Inflammatory macrophage treated with lipopolysaccharide for 1 hour (primary cell): ENCODE measurements around the gene PPP2R3C.
"Not testable (repeated sequence)": the region's sequence is repeated elsewhere in the genome, so short reads cannot be mapped to it uniquely, and the experiment has no call there.

Source experiments
- DNase-seq, 2 donors: peaks; one replicate each; pipeline ENCODE4 v3.0.0-alpha.2; 2020 to 2022

Gene PPP2R3C

DNA sequence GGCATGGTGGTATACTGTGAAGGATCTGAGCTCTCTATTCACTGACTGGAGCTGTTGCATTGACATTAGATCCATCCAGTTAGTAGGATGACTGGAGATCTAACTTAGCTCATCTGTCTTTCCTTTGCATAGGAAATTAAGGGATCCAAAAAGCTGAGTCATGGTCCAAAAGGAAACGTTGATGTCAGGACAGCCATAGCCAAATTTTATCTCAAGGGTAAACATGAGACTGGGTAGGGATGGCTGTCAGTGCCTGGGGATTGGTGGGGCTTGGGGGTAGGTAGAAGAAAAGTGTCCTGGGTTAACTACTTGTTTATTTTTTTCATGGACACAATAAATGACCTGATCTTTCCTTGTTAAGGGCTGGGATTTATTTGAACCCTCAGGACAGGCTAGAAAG is 71.1 kb downstream of the PPP2R3C start:
- peak in 1 of 2 donors; percentile 12 for DNase-seq

GRCh38 chr14:35047976-35048513 is 73.7 kb downstream of the PPP2R3C start:
- DNase-seq, result no peak

- no peak for DNase-seq
Observed at GRCh38 chr14:35046751-35047536, 74.8 kb downstream of the PPP2R3C start.

DNA sequence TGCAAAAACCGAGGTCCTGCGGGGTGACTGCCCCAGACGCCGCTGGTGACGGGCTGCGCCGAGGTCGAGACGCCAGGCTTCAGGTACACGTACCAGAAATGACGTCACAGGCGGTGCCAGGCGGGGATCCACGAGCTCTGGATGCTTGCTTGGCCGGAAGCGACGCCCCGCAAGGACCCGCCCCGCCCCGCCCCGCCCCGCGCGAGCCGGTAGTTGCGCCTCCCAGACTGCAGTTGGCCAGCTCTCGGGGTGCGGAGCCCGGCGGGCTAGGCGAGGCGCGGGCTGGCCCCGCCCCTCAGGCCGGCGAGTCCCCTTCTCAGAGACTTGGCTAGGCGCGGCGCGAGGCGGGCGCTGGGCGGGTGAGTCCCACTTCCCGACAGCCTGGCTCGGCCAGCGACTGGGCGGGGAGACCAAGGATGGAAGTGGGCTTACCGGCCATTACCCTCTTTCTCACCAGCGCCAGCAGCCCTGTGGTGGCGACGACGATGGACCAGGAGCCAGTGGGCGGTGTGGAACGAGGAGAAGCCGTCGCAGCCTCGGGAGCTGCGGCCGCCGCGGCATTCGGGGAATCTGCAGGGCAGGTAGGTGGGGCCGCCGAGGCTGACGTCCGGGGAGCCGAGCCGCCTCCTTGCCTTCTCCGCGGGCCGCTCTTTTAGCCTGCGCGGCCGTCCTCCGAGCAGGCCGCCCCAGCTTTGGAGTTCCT is 75.6 kb downstream of the PPP2R3C start, which contains the start of gene FAM177A1:
TSS of gene FAM177A1 (plus strand) at position 225 of the 703 bp plus-strand sequence. CDS start at position 417, 192 bp downstream.
- peak; percentile 97 for DNase-seq

DNA sequence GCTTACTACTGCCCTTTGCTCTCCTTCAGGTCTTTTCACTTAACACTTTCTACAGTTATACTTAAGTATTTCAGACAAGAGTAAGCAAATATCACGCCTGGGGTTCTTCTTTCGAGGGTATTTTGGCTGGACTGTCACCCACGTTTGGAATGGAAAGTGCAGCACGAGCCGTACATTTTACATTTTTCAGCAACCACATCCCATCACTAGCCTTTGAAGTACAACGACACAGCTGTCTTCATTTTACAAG is 76.1 kb downstream of the PPP2R3C start:
- no peak for DNase-seq

- DNase-seq, result peak; percentile 29 to 74
Observed at GRCh38 chr14:35044939-35045797, 76.6 kb downstream of the PPP2R3C start.

GRCh38 chr14:35043046-35043445 is 78.7 kb downstream of the PPP2R3C start:
- peak in 1 of 2 donors; percentile 17 for DNase-seq

GRCh38 chr14:35042632-35043031 is 79.2 kb downstream of the PPP2R3C start:
- no peak for DNase-seq

GRCh38 chr14:35038312-35038711 is 83.5 kb downstream of the PPP2R3C start:
- not testable (repeated sequence) for DNase-seq
